GM19099 (cell line): ENCODE measurements around the gene WDFY2.
A peak's percentile ranks its signal among the peaks of the same experiment; 100 is the strongest.

ENCODE experiments used
- POLR2A ChIP-seq: IDR thresholded peaks from 3 replicates; pipeline ENCODE4 v1.6.1; 2011; ENCODE audit warnings: low read depth; ENCODE audit not compliant: insufficient read length; ENCODE audit errors: extremely low read depth

Gene WDFY2

GRCh38 chr13:51583875-51584730 lies at the start of gene WDFY2:
WDFY2 (plus strand) TSS chr13:51584462; CDS start chr13:51584688, 226 bp downstream.
- peak; percentile 60 for TF ChIP-seq POLR2A

- TF ChIP-seq POLR2A = no peak
These were observed 45.6 kb upstream of the WDFY2 start for GRCh38 chr13:51538591-51539179.

- no peak for TF ChIP-seq POLR2A
These were observed 44.4 kb upstream of the WDFY2 start for GRCh38 chr13:51539887-51540286.

DNA sequence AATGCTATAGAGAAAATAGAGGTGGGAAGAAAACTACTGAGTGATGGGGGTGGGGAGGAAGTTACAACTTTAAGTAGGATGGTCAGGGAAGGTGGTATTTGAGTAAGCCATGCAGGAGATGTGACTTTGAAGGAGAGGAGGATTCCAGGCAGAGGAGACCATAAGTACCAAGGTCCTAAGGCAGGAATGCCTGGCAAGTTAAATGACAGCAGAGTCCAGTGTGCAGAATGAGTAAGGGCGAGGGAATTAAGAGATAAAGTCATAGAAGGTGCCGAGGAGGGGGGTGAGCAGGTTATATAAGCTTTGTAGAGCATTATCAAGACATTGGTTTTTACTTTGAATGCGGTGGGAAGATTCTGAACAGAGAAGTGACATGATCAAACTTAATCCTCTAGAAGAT lies 43.2 kb upstream of the WDFY2 start:
- TF ChIP-seq POLR2A = no peak

GRCh38 chr13:51541809-51542258 lies 42.4 kb upstream of the WDFY2 start:
- TF ChIP-seq POLR2A = no peak

DNA sequence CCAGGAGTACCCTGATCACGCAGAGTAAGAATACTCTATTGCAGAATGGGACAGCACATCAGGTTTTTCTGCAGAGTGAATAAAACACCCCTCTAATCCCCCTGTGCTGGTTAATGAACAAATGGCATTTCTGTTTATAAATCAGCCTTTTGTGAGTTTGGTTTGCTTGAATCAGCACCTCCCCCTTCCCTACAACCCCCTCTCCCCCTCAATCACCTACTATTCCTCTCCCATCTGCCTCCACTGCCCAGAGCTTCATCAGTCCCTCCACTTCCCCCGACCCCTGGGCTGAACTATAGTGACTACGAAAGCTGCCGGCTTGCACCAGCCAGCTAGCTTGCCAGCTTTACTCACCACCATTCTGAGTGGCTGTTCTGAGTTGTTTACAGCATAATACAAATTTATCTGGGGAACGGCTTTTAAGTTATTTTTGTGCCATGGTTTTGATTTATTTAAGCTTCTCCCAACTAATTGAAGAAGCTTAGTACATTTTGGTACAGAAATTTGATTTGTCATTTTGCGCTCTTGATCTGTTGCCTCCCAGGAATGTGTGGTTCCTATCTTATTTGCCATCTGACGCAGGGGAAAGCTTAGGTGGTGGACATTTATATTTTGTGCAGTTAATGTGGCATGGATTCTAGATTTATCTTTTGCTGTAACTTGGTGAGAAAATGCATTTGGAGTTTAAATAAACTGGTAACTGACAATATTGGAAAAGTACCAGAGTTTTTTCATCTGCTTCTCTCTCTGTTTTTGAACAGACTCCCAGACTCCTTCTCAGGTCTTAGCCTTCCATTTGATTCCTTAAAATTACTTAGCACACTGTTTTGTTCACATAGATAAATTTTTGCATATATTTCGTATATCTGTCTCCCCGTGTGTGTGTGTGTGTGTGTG lies 41.7 kb upstream of the WDFY2 start:
- no peak for TF ChIP-seq POLR2A

DNA sequence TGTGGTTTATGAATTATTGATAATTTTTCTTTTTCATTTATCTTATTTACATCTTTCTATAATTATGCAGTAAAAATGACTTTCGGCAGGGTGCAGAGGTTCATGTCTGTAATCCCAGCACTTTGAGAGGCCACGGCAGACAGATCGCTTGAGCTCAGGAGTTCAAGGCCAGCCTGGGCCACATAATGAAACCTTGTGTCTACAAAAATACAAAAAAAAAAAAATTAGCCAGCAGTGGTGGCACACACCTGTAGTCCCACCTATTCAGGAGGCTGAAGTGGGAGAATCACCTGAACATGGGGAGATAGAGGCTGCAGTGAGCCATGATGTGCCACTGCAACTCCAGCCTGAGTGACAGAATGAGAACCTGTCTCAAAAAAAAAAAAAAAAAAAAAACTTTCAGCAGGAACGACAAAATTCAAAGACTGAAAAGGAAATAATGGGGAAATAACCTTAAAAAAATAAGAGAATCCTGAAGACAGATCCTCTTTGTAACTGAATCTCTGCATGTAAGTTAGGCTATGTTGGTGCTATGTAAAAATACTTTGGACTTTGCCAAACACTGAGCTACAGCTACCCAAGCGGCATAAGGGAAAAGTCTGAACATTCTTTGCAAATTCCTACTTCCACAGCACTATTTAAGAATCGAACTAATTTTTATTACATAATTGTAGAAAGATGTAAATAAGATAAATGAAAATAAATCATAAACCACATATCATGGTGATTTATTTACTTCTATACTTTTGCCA lies 36.7 kb upstream of the WDFY2 start:
- TF ChIP-seq POLR2A = no peak

GRCh38 chr13:51549050-51549449 lies 35.2 kb upstream of the WDFY2 start:
- TF ChIP-seq POLR2A = no peak

DNA sequence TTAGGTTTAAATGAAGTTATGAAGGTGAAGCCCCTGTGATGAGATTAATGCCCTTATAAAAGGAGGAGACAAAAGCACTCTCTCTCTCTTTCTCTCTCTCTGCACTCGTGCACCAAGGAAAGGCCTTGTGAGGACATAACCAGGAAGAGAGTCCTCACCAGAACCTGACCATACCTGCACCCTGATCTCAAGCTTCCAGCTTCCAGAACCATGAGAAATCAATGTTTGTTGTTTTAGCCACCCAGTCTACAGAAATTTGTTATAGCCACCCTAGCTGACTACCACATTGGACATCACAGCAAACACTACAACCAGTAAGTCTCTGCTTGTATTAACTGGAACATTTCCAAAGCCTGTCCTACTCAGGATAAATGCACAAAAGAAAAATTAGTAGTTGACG lies 34.7 kb upstream of the WDFY2 start:
- TF ChIP-seq POLR2A = no peak

- TF ChIP-seq POLR2A = no peak
These were observed 34.1 kb upstream of the WDFY2 start for GRCh38 chr13:51550151-51550550.

GRCh38 chr13:51551416-51551815 lies 32.8 kb upstream of the WDFY2 start:
- TF ChIP-seq POLR2A = no peak

GRCh38 chr13:51552027-51552426 lies 32.2 kb upstream of the WDFY2 start:
- no peak for TF ChIP-seq POLR2A

DNA sequence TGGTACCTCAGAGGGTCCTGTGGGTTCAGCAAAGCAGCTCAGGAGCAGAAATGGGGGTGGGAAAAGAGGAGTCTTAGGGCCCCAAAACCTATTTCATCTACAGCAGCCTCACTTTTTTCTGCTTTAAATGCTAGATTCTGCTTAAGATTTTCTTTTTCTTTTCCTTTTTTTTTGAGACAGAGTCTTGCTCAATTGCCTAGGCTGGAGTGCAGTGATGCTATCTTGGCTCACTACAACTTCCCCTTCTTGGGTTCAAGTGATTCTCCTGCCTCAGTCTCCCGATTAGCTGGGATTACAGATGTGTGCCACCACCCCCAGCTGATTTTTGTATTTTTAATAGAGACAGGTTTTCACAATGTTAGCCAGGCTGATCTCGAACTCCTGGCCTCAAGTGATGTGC lies 30.7 kb upstream of the WDFY2 start:
- TF ChIP-seq POLR2A = no peak

DNA sequence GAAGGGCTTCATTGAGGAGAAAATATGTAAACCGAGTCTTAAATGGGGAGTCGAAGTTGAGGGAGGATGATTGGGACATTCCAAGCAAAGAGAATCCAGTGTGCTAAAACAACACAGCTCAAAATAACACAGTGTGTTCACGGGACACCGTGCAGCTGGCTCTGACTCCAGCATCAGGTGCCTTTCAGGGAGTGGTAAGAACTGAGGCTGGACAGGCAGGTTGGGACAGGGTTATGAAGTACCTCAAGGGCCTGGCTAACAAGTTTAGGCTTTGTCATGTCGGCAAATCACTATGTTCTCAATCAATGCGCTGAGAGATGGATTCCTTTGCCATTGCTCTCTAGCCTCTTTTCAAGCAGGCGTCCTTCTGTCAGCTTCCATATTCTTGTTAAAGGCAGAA lies 27.5 kb upstream of the WDFY2 start:
- no peak for TF ChIP-seq POLR2A

- no peak for TF ChIP-seq POLR2A
These were observed 26.8 kb upstream of the WDFY2 start for GRCh38 chr13:51557438-51557837.
